GM23338 (cell line): ENCODE measurements around the gene SPIRE1.

ENCODE experiments used
- EZH2 ChIP-seq: fragments of 200-600 bp; sonication (generic); IDR thresholded peaks from one replicate; pipeline ENCODE4 v1.8.0; 2017; ENCODE audit warnings: antibody characterized with exemption, mild to moderate bottlenecking, low read depth; ENCODE audit not compliant: unreplicated experiment
- EZH2phosphoT487 ChIP-seq: fragments of 200-600 bp; sonication (generic); IDR thresholded peaks from one replicate; pipeline ENCODE4 v1.8.1; 2018; ENCODE audit warnings: antibody characterized with exemption; ENCODE audit not compliant: unreplicated experiment
- POLR2AphosphoS5 ChIP-seq: IDR thresholded peaks from 2 replicates; pipeline ENCODE4 v1.6.1; 2016; ENCODE audit warnings: antibody characterized with exemption, low read depth
- ZNF114 ChIP-seq: fragments of 250-450 bp; sonication (Bioruptor Pico); IDR thresholded peaks from 2 replicates; pipeline ENCODE4 v1.5.0; 2020; ENCODE audit warnings: mild to moderate bottlenecking, moderate library complexity
- TF ChIP-seq, protein P1 (sequence below), 2 experiments: fragments of 200-600 bp in 1 of 2; sonication (generic) in 1 of 2; conservative IDR thresholded peaks; 2 replicates each; pipeline versions ENCODE4 v1.5.1 to v1.6.1; 2016 to 2017; ENCODE audit warnings: antibody characterized with exemption in 2 of 2, low read depth in 2 of 2, mild to moderate bottlenecking in 2 of 2, moderate library complexity in 1 of 2
- TF ChIP-seq, protein P2 (sequence below): IDR thresholded peaks from one replicate; pipeline ENCODE4 v1.6.1; 2018; ENCODE audit warnings: antibody characterized with exemption; ENCODE audit not compliant: unreplicated experiment

DNA sequence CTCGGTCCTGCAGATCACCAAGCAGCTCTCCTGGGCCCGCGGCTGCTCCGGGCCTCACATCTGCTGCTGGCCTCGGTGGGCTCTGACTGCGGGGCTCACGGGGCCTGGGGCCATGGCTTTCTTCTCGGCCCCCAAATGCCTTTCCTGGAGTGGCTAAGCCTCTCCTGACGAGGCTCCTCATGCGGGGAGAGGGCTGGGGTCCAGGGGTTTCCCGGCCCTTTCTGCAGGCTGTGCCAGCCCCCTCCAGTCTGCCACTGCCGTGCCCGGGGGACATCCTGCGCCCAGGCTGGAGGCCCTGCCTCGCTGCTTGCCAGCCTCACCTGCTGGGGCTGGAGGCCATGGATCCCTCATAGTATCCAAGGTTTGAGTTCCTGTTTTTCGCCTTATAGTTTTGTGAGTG, 226.3 kb downstream of the SPIRE1 start:
- TF ChIP-seq, protein P1, sequence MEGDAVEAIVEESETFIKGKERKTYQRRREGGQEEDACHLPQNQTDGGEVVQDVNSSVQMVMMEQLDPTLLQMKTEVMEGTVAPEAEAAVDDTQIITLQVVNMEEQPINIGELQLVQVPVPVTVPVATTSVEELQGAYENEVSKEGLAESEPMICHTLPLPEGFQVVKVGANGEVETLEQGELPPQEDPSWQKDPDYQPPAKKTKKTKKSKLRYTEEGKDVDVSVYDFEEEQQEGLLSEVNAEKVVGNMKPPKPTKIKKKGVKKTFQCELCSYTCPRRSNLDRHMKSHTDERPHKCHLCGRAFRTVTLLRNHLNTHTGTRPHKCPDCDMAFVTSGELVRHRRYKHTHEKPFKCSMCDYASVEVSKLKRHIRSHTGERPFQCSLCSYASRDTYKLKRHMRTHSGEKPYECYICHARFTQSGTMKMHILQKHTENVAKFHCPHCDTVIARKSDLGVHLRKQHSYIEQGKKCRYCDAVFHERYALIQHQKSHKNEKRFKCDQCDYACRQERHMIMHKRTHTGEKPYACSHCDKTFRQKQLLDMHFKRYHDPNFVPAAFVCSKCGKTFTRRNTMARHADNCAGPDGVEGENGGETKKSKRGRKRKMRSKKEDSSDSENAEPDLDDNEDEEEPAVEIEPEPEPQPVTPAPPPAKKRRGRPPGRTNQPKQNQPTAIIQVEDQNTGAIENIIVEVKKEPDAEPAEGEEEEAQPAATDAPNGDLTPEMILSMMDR (conservative IDR thresholded peaks at IDR 0.05; ENCODE audit: low read depth in 2 of 2): no peak
- TF ChIP-seq EZH2 (no peak), EZH2phosphoT487 (no peak), POLR2AphosphoS5 (no peak), ZNF114 (no peak)
- TF ChIP-seq, protein P2, sequence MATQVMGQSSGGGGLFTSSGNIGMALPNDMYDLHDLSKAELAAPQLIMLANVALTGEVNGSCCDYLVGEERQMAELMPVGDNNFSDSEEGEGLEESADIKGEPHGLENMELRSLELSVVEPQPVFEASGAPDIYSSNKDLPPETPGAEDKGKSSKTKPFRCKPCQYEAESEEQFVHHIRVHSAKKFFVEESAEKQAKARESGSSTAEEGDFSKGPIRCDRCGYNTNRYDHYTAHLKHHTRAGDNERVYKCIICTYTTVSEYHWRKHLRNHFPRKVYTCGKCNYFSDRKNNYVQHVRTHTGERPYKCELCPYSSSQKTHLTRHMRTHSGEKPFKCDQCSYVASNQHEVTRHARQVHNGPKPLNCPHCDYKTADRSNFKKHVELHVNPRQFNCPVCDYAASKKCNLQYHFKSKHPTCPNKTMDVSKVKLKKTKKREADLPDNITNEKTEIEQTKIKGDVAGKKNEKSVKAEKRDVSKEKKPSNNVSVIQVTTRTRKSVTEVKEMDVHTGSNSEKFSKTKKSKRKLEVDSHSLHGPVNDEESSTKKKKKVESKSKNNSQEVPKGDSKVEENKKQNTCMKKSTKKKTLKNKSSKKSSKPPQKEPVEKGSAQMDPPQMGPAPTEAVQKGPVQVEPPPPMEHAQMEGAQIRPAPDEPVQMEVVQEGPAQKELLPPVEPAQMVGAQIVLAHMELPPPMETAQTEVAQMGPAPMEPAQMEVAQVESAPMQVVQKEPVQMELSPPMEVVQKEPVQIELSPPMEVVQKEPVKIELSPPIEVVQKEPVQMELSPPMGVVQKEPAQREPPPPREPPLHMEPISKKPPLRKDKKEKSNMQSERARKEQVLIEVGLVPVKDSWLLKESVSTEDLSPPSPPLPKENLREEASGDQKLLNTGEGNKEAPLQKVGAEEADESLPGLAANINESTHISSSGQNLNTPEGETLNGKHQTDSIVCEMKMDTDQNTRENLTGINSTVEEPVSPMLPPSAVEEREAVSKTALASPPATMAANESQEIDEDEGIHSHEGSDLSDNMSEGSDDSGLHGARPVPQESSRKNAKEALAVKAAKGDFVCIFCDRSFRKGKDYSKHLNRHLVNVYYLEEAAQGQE: no peak
